ENCODE data around the gene DNASE2B.
A peak's percentile ranks its signal among the peaks of the same experiment; 100 is the strongest.

Gene DNASE2B, protein sequence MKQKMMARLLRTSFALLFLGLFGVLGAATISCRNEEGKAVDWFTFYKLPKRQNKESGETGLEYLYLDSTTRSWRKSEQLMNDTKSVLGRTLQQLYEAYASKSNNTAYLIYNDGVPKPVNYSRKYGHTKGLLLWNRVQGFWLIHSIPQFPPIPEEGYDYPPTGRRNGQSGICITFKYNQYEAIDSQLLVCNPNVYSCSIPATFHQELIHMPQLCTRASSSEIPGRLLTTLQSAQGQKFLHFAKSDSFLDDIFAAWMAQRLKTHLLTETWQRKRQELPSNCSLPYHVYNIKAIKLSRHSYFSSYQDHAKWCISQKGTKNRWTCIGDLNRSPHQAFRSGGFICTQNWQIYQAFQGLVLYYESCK

DNA sequence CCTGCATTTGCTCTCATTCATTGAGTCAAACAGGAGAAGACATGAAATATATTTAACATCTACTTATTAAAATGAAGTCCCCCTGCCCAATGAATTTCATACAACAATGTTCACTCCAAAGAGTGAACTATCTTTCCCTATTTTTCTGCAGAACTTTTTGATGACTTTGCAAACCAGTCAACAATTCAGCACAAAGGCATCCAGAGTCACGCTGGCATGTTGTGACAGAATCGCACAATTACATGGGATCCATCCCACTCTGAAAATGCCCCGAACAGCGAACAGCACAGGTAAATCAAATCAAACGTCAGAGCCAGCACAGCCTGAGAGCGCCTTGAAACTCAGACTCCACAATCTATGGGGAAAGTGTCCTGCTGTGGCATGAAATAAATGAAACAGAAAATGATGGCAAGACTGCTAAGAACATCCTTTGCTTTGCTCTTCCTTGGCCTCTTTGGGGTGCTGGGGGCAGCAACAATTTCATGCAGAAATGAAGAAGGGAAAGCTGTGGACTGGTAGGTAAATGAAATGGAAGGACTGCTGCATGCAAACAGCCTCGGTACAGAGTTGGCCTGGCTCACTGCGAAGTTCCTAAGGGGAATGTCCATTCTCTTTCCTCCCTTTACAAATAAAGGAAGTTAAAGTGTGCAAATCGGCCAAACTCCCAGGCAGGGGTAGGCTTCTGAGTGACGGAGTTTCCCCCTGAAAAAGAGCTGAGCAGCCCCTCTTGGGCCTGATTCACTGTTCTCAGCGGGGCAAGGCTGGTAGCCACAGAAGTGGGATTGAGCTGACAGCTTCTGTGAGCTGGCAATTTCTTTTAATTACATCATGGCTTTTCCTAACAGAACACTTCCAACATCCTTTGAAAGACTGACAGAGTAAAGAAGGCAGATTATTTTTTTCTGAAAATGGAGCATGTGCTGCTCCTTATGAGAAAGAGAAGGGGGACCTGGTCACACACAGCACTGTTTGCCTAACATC is at the start of gene DNASE2B:
TSS of gene DNASE2B (plus strand) at position 310 of the 981 bp plus-strand sequence. CDS start at position 391, 81 bp downstream.
- DNase-seq = no peak

DNA sequence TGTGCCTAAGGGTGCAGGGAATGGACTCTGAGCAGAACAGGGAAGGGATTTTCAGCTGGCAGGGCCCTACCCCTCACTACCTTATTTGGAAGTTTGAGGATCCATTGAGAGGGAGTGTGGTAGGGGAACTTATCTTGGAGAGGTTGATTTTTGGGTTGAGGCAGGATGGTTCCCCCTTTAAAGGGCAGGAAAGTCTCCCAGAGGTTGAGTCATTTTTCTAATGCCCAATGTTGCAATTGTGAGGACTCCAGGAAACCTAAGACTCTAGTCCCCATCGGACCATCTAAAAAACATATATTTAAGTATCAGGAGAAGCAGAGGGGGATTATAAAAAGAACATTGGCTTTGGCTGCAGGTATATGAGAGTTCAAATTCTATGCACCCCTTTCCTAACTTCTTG is 49.5 kb upstream of the DNASE2B start:
- DNase-seq = no peak

GRCh38 chr1:84350104-84350503 is 48.2 kb upstream of the DNASE2B start:
- DNase-seq = no peak

DNA sequence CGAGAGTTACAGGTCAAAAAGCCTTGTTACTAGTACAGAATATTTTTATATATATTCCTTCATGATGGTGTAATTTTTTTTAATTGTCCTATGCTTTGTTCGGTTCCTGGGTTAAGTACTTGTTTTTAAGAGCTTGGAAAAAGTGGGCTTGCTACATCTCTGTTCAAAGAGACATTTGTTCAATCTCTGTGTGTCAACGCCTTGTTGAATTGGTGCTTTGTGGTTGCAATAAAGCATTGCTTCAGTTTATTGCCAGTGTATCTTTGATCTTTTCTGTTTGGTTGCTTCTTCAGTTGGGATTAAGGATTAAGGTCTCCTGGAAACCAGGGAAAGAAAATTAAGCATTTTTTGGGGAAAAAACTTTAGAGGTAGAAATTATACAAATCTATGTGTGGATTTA is 47.7 kb upstream of the DNASE2B start:
- DNase-seq = peak in 2 of 56 donors; percentile 3 to 22

DNA sequence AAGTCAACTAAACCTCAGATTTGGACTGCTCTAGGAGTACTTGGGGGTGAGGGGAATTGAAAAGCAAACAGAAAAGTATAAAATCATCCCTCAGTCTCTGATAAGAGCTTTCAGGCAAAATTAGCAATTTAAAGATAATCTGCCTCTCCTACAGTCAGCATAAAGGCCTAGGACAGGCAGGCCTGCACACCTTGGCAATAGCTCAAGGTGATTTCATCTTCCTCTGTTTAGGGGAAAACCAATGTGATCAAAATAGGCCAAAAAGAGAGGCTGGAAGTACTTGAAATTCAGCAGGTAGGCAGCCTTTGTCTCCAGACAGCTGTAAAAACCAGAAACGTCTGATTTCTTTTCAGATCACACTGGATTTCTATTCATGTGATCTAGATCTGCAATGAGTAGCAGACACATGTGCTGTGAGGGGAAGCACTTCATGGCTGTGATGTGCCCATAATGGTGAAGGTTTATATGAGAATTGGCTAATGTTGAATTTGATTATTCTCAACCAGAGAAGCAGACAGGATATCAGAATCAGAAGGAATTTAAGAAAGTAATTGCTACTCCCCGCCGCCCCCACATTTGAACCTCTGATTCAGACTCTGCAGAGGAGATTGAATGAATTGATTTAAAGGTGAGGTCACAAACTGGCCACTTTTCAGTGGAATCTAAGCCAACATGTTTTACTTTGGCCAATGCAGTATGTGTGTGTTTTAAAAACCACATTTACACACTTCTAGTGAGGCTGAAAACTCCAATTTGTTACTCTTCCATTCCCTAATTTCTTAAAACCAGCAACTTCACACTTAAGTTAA is 45.8 kb upstream of the DNASE2B start:
- no peak for DNase-seq

- DNase-seq = no peak
Measured at GRCh38 chr1:84353695-84354094, 44.6 kb upstream of the DNASE2B start.

- DNase-seq = no peak
Measured at GRCh38 chr1:84355556-84355955, 42.7 kb upstream of the DNASE2B start.

GRCh38 chr1:84356881-84357280 is 41.4 kb upstream of the DNASE2B start:
- no peak for DNase-seq

GRCh38 chr1:84358695-84359094 is 39.6 kb upstream of the DNASE2B start:
- no peak for DNase-seq

- DNase-seq = no peak
Measured at GRCh38 chr1:84360316-84360715, 38.0 kb upstream of the DNASE2B start.

- no peak for DNase-seq
Measured at GRCh38 chr1:84361796-84362195, 36.5 kb upstream of the DNASE2B start.

GRCh38 chr1:84363019-84363418 is 35.3 kb upstream of the DNASE2B start:
- peak in 9 of 56 donors; percentile 9 to 41 (median 19) for DNase-seq

DNA sequence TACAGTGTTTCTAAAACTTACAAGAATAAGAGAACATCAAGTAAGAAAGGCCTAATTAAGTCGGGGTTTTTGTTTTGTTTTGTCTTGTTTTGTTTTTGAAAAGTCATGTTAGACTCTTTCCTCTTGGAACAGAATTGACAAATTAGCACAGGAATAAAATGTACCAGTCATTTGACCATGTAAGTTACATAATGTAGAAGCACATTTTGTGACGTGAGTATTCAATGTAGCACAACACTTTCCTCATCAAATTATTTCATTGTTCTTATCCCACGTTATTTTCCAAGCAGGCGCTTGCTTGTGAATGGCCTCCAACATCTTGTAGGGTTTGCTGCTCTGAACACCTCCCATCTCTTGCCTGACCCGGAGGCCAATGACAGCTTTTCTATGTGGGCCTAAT is 34.7 kb upstream of the DNASE2B start:
- no peak for DNase-seq

GRCh38 chr1:84365225-84366221 is 32.8 kb upstream of the DNASE2B start:
- no peak for DNase-seq

GRCh38 chr1:84366786-84367185 is 31.5 kb upstream of the DNASE2B start:
- DNase-seq = no peak

GRCh38 chr1:84367219-84367618 is 31.1 kb upstream of the DNASE2B start:
- no peak for DNase-seq

DNA sequence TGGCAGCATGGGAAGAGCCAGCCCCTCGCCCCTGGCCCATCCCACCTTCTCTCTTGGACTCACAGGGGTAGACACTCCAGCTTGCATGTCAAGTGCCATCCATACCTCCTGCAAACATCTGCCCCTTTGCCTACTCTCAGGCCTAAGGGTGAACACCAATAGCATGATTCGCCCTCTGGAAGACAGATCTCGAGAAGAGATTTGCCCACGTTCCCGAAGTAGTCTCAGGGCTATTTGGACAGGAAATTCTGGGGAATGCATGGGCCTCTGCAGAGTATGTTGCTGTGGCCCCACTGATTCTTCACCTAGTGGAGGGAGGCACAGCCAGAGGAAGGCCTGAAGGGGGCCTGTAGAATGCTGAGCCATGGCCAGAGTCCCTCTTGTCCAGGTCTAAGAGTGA is 29.8 kb upstream of the DNASE2B start:
- DNase-seq = no peak

GRCh38 chr1:84370266-84370665 is 28.0 kb upstream of the DNASE2B start:
- DNase-seq = no peak

GRCh38 chr1:84370831-84371394 is 27.4 kb upstream of the DNASE2B start:
- no peak for DNase-seq

All from amygdala (tissue), 56 donors.